ENCODE measurements around the gene DRAXIN.

DRAXIN gene

DNA sequence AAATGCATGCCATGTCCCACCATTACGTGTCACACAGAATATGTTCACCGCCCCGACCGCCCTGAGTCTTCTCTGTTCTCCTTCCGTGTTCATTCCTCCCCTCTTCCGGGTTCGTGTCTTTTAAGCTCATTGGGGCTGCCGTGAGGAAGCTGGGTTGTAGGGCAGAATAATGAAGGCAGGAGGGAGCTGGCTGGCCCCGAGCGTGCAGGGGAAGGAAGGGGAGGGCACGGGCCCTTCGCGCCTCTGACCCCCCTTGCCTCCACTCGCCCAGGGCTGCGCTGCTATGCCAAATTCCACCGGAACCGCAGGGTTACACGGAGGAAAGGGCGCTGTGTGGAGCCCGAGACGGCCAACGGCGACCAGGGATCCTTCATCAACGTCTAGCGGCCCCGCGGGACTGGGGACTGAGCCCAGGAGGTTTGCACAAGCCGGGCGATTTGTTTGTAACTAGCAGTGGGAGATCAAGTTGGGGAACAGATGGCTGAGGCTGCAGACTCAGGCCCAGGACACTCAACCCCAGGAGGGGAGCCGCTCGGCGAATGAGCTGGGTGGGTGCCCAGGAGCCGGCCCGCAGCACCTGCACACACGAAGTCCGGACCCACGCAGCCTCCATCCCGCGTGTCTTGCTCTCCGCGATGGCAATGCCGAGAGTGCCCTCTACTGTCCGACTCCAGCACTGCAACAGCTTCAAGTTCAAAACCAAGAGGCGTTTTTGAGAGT lies 28.0 kb downstream of the DRAXIN start:
- no peak overlapping the region for H3K27ac ChIP-seq
- peak overlapping the region; percentile 41 for H3K4me3 ChIP-seq
- TF ChIP-seq EZH2 (IDR thresholded peaks at IDR 0.05): no peak
- TF ChIP-seq FOXP2 (optimal IDR thresholded peaks at IDR 0.05; ENCODE audit: control extremely low read depth, extremely low read length, insufficient read depth): no peak
- TF ChIP-seq POLR2AphosphoS5 (IDR thresholded peaks at IDR 0.05; ENCODE audit: borderline replicate concordance, low read depth, low read length): no peak

DNA sequence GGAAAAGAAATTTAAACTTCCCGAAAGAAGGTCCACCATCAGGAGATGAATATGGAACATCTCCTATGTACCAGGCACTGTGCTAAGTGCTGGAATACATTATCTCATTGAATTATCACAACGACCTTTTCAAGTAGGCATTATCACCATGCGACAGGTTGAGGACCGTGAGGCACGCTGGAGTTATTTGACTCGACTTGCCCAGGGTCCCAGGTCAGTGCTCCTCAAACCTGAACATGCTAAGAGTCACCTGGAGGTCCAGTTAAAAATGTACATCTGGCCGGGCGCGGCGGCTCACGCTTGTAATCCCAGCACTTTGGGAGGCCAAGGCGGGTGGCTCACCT lies 28.5 kb downstream of the DRAXIN start:
- no peak overlapping the region; the same call in 1 of the 2 replicates for H3K4me3 ChIP-seq
- no peaks in the 10 kb centered on the region for H3K36me3 ChIP-seq (ENCODE audit: insufficient read depth, low read length)
- DNase-seq (ENCODE audit: low read depth, low spot score): no peak
- H3K9me3 ChIP-seq (ENCODE audit: low read depth, low read length): no peaks in the 10 kb centered on the region
- no peak overlapping the region for H3K9ac ChIP-seq (ENCODE audit: insufficient read length)
- H3K27ac ChIP-seq: no peak overlapping the region
- TF ChIP-seq FOXP2 (optimal IDR thresholded peaks at IDR 0.05; ENCODE audit: control extremely low read depth, extremely low read length, insufficient read depth) (no peak), POLR2AphosphoS5 (IDR thresholded peaks at IDR 0.05; ENCODE audit: borderline replicate concordance, low read depth, low read length) (no peak), EZH2 (IDR thresholded peaks at IDR 0.05) (no peak)

More for the DNA sequence above, 28.0 kb downstream of the DRAXIN start:
- no peak for DNase-seq (ENCODE audit: low read depth, low spot score)
- Histone ChIP-seq H3K36me3 (ENCODE audit: insufficient read depth, low read length) (no peaks in the 10 kb centered on the region), H3K9ac (ENCODE audit: insufficient read length) (no peak overlapping the region), H3K9me3 (ENCODE audit: low read depth, low read length) (no peaks in the 10 kb centered on the region)

GRCh38 chr1:11720525-11720924 lies 29.0 kb downstream of the DRAXIN start:
- no peak for TF ChIP-seq POLR2AphosphoS5 (IDR thresholded peaks at IDR 0.05; ENCODE audit: borderline replicate concordance, low read depth, low read length)
- no peak for TF ChIP-seq FOXP2 (optimal IDR thresholded peaks at IDR 0.05; ENCODE audit: control extremely low read depth, extremely low read length, insufficient read depth)
- TF ChIP-seq EZH2 (IDR thresholded peaks at IDR 0.05): no peak
- no peak for DNase-seq (ENCODE audit: low read depth, low spot score)
- Histone ChIP-seq H3K27ac (no peak overlapping the region), H3K36me3 (ENCODE audit: insufficient read depth, low read length) (no peaks in the 10 kb centered on the region), H3K9me3 (ENCODE audit: low read depth, low read length) (no peaks in the 10 kb centered on the region), H3K4me3 (no peak overlapping the region), H3K9ac (ENCODE audit: insufficient read length) (no peak overlapping the region)

- Histone ChIP-seq H3K27ac (no peak overlapping the region), H3K9me3 (ENCODE audit: low read depth, low read length) (no peaks in the 10 kb centered on the region), H3K9ac (ENCODE audit: insufficient read length) (no peak overlapping the region), H3K36me3 (ENCODE audit: insufficient read depth, low read length) (no peaks in the 10 kb centered on the region), H3K4me3 (no peak overlapping the region)
- TF ChIP-seq POLR2AphosphoS5 (IDR thresholded peaks at IDR 0.05; ENCODE audit: borderline replicate concordance, low read depth, low read length): no peak
- no peak for TF ChIP-seq EZH2 (IDR thresholded peaks at IDR 0.05)
- no peak for TF ChIP-seq FOXP2 (optimal IDR thresholded peaks at IDR 0.05; ENCODE audit: control extremely low read depth, extremely low read length, insufficient read depth)
- DNase-seq (ENCODE audit: low read depth, low spot score): no peak
Measured at GRCh38 chr1:11721311-11721710, 29.8 kb downstream of the DRAXIN start.

DNA sequence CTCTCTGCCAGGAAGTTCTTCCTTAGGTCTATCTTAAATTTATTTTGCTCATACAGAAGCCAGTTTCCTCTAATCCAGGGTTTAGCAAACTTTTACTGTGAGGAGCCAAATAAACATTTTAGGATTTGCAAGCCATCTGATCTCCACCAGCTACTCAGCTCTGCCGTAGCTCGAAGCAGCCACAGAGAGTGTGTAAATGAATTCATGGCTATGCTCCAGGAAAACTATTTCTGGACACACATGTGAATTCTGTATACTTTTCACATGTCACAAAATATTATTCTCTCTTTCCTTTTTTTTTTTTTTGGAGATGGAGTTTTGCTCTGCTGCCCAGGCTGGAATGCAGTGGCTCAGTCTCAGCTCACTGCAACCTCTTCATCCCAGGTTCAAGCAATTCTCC lies 31.0 kb downstream of the DRAXIN start:
- Histone ChIP-seq H3K27ac (no peak overlapping the region), H3K4me3 (no peak overlapping the region)
- no peak for DNase-seq (ENCODE audit: low read depth, low spot score)

DNA sequence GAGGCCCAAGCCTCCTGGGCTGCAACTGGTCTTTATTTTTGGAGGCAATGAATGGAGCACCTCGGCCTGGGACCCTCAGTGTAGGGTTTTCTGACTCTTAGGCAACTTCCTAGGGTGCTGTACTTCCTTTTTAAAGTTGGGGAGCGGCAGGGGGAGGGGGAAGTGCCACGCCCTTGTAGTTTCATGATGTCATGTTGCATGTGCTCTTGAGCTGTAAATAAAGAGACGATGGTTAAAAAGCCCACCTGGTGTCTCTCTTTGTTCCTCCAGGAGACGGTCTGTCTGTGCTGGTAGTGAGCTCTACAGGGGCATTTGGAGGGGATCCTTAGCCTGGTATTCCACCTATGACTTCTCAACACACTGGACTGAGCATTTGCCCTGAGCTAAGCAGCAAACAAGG lies 34.1 kb downstream of the DRAXIN start:
- TF ChIP-seq EZH2 (IDR thresholded peaks at IDR 0.05): no peak
- TF ChIP-seq FOXP2 (optimal IDR thresholded peaks at IDR 0.05; ENCODE audit: control extremely low read depth, extremely low read length, insufficient read depth): no peak
- TF ChIP-seq POLR2AphosphoS5 (IDR thresholded peaks at IDR 0.05; ENCODE audit: borderline replicate concordance, low read depth, low read length): no peak

More for the DNA sequence above, 31.0 kb downstream of the DRAXIN start:
- H3K36me3 ChIP-seq (ENCODE audit: insufficient read depth, low read length): no peaks in the 10 kb centered on the region
- no peak overlapping the region for H3K9ac ChIP-seq (ENCODE audit: insufficient read length)
- no peaks in the 10 kb centered on the region for H3K9me3 ChIP-seq (ENCODE audit: low read depth, low read length)
- no peak for TF ChIP-seq POLR2AphosphoS5 (IDR thresholded peaks at IDR 0.05; ENCODE audit: borderline replicate concordance, low read depth, low read length)
- TF ChIP-seq EZH2 (IDR thresholded peaks at IDR 0.05): no peak
- TF ChIP-seq FOXP2 (optimal IDR thresholded peaks at IDR 0.05; ENCODE audit: control extremely low read depth, extremely low read length, insufficient read depth): no peak

GRCh38 chr1:11727119-11727518 lies 35.6 kb downstream of the DRAXIN start:
- TF ChIP-seq FOXP2 (optimal IDR thresholded peaks at IDR 0.05; ENCODE audit: control extremely low read depth, extremely low read length, insufficient read depth) (no peak), EZH2 (IDR thresholded peaks at IDR 0.05) (no peak), POLR2AphosphoS5 (IDR thresholded peaks at IDR 0.05; ENCODE audit: borderline replicate concordance, low read depth, low read length) (no peak)
- Histone ChIP-seq H3K27ac (no peak overlapping the region), H3K36me3 (ENCODE audit: insufficient read depth, low read length) (no peaks in the 10 kb centered on the region), H3K9ac (ENCODE audit: insufficient read length) (no peak overlapping the region), H3K4me3 (no peak overlapping the region), H3K9me3 (ENCODE audit: low read depth, low read length) (no peaks in the 10 kb centered on the region)
- no peak for DNase-seq (ENCODE audit: low read depth, low spot score)

More for the DNA sequence above, 34.1 kb downstream of the DRAXIN start:
- Histone ChIP-seq H3K36me3 (ENCODE audit: insufficient read depth, low read length) (no peaks in the 10 kb centered on the region), H3K4me3 (no peak overlapping the region), H3K27ac (no peak overlapping the region), H3K9ac (ENCODE audit: insufficient read length) (no peak overlapping the region), H3K9me3 (ENCODE audit: low read depth, low read length) (no peaks in the 10 kb centered on the region)
- no peak for DNase-seq (ENCODE audit: low read depth, low spot score)

GRCh38 chr1:11728126-11728806 lies 36.8 kb downstream of the DRAXIN start:
- no peak overlapping the region for H3K9ac ChIP-seq (ENCODE audit: insufficient read length)
- no peak for TF ChIP-seq POLR2AphosphoS5 (IDR thresholded peaks at IDR 0.05; ENCODE audit: borderline replicate concordance, low read depth, low read length)
- no peak for TF ChIP-seq FOXP2 (optimal IDR thresholded peaks at IDR 0.05; ENCODE audit: control extremely low read depth, extremely low read length, insufficient read depth)
- no peak overlapping the region for H3K4me3 ChIP-seq
- no peak for DNase-seq (ENCODE audit: low read depth, low spot score)
- H3K27ac ChIP-seq: no peak overlapping the region
- no peaks in the 10 kb centered on the region for H3K36me3 ChIP-seq (ENCODE audit: insufficient read depth, low read length)
- no peaks in the 10 kb centered on the region for H3K9me3 ChIP-seq (ENCODE audit: low read depth, low read length)

Data from SK-N-MC (cell line).